ENCODE measurements around the gene WDR83. TPM values are rescaled to one million over a fixed set of nuclear protein-coding genes. Genes with fewer than 3 reads are reported as not detected.

Gene WDR83
- total RNA-seq, 1 donor from 2014 or later = 13.2 TPM

GRCh38 chr19:12681074-12681987 is 14.7 kb downstream of the WDR83 start, which contains the start of gene DHPS:
DHPS (minus strand) TSS chr19:12681880; CDS start chr19:12681766, 114 bp downstream.
- Mint-ChIP-seq H3K36me3 (ENCODE audit: low read depth, unreplicated experiment) (peaks cover 20% of the 10 kb centered on the region), H3K4me1 (ENCODE audit: unreplicated experiment) (peaks cover 6% of the 10 kb centered on the region), H3K9me3 (ENCODE audit: unreplicated experiment) (no peaks in the 10 kb centered on the region), H3K27me3 (ENCODE audit: unreplicated experiment) (peaks cover 25% of the 10 kb centered on the region), H3K4me3 (ENCODE audit: unreplicated experiment) (peak within 1 kb of the TSS; percentile 95), H3K27ac (ENCODE audit: unreplicated experiment) (peak within 1 kb of the TSS; percentile 96)
- TF ChIP-seq CTCF (IDR thresholded peaks at IDR 0.05; ENCODE audit: unreplicated experiment) = no peak
- peak; percentile 85 for DNase-seq (ENCODE audit: low spot score)

- no peak for DNase-seq (ENCODE audit: low spot score)
- Mint-ChIP-seq H3K27ac (ENCODE audit: unreplicated experiment) (no peak overlapping the region), H3K9me3 (ENCODE audit: unreplicated experiment) (no peaks in the 10 kb centered on the region), H3K27me3 (ENCODE audit: unreplicated experiment) (peaks cover 18% of the 10 kb centered on the region), H3K4me3 (ENCODE audit: unreplicated experiment) (no peak overlapping the region), H3K36me3 (ENCODE audit: low read depth, unreplicated experiment) (peaks cover 12% of the 10 kb centered on the region), H3K4me1 (ENCODE audit: unreplicated experiment) (peaks cover 6% of the 10 kb centered on the region)
- TF ChIP-seq CTCF (IDR thresholded peaks at IDR 0.05; ENCODE audit: unreplicated experiment) = no peak
Measured at GRCh38 chr19:12685831-12686230, 19.2 kb downstream of the WDR83 start.

GRCh38 chr19:12687496-12688196 is 21.0 kb downstream of the WDR83 start, which contains the start of gene GNG14:
GNG14 (plus strand) TSS chr19:12687998; CDS start chr19:12688049, 51 bp downstream.
- no peak within 1 kb of the TSS for H3K27ac Mint-ChIP-seq (ENCODE audit: unreplicated experiment)
- peaks cover 8% of the 10 kb centered on the region for H3K27me3 Mint-ChIP-seq (ENCODE audit: unreplicated experiment)
- H3K36me3 Mint-ChIP-seq (ENCODE audit: low read depth, unreplicated experiment) = peaks cover 6% of the 10 kb centered on the region
- H3K9me3 Mint-ChIP-seq (ENCODE audit: unreplicated experiment) = no peaks in the 10 kb centered on the region
- H3K4me3 Mint-ChIP-seq (ENCODE audit: unreplicated experiment) = peak within 1 kb of the TSS; percentile 56
- no peak for TF ChIP-seq CTCF (IDR thresholded peaks at IDR 0.05; ENCODE audit: unreplicated experiment)
- no peaks in the 10 kb centered on the region for H3K4me1 Mint-ChIP-seq (ENCODE audit: unreplicated experiment)
- DNase-seq (ENCODE audit: low spot score) = no peak

- DNase-seq (ENCODE audit: low spot score) = no peak
- no peak for TF ChIP-seq CTCF (IDR thresholded peaks at IDR 0.05; ENCODE audit: unreplicated experiment)
- H3K4me3 Mint-ChIP-seq (ENCODE audit: unreplicated experiment) = no peak overlapping the region
- no peak overlapping the region for H3K27ac Mint-ChIP-seq (ENCODE audit: unreplicated experiment)
- no peaks in the 10 kb centered on the region for H3K9me3 Mint-ChIP-seq (ENCODE audit: unreplicated experiment)
- H3K4me1 Mint-ChIP-seq (ENCODE audit: unreplicated experiment) = no peaks in the 10 kb centered on the region
- H3K36me3 Mint-ChIP-seq (ENCODE audit: low read depth, unreplicated experiment) = peaks cover 6% of the 10 kb centered on the region
- peaks cover 7% of the 10 kb centered on the region for H3K27me3 Mint-ChIP-seq (ENCODE audit: unreplicated experiment)
Measured at GRCh38 chr19:12689012-12689411, 22.4 kb downstream of the WDR83 start.
